Stimulated activated CD4-positive, alpha-beta T cell treated with anti-CD3 and anti-CD28 coated beads, TNF-alpha, amount 100 ng/mL, for 1 hour (primary cell): ENCODE results near the gene PGK1.
A peak's percentile ranks its signal among the peaks of the same experiment; 100 is the strongest.
"Not testable (repeated sequence)": the region's sequence is repeated elsewhere in the genome, so short reads cannot be mapped to it uniquely, and the experiment has no call there.

Source experiments
- DNase-seq, 3 donors: peaks; one replicate each; pipeline ENCODE4 v3.0.0-alpha.2; 2020; ENCODE audit warnings: low read depth in 3 of 3, low spot score in 1 of 3

The PGK1 gene

DNA sequence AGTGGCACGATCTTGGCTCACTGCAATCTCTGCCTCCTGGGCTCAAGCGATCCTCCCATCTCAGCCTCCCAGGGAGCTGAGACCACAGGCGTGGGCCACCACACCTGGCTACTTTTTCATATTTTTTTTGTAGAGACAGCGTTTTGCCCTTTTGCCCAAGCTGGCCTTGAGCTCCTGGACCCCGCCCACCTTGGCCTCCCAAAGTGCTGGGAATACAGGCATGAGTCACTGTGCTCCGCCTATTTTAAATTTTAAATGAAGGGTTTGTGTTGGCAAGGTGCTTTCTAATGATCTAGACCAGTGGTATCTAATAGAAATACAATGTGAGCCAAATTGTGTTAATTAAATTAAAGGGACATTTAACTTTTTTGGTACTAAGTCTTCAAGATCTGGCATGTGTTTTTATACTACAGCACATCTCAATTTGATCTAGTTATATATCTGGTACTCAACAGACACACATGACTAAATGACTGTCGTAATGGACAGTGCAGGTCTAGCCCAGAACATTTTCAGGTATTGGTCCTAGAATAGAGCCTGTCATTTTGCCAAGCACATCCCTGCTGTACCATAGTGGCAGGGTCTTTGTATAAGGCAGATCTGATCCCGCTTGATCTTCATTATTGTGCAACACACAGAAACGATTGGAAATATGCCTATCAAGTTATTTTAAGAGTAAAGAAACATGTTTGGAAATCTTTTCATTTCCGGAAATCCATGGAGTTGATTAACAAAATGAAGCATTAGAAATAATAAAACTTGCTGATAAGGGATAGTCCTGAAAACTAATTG lies 7.3 kb downstream of the PGK1 start:
- DNase-seq: no peak

DNA sequence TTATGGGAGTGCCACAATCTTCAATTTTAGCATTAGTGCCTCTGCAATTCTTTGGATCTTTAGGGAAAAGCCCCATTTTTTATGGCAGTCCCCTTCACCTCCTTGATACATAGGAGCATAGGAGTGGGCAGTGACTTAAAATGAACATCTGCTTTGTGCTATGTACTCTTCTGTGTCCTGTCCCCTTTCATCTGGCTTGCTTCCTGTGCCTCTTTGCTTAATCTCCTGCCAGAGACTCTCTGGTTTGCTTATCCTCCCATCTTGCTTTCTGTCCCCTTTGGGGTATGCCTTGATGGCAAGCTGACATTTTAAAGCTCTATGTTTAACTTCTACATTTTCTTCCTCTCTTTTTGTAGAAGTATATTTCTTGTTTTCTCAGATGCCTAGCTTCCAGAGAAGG lies 12.3 kb downstream of the PGK1 start:
- no peak for DNase-seq

DNA sequence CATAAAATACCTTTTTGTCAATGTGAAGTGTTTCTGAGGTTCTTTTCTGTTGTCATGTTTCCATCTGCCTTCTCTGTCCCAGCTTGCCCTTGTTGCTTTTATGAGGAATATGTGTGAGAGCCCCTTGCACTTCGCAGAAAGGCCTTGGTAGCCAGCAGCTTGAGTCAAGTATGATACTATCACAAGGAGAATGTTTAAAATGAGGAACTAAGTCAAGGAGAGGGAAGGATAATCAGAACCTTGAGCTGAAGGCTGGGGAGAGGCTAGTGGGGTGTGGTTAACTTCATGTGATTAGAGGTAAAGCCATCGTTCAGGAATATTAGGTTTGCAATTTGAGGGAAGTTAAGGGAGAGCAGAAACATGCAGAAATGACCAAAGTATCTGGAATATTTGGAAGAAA lies 12.7 kb downstream of the PGK1 start:
- DNase-seq: no peak

DNA sequence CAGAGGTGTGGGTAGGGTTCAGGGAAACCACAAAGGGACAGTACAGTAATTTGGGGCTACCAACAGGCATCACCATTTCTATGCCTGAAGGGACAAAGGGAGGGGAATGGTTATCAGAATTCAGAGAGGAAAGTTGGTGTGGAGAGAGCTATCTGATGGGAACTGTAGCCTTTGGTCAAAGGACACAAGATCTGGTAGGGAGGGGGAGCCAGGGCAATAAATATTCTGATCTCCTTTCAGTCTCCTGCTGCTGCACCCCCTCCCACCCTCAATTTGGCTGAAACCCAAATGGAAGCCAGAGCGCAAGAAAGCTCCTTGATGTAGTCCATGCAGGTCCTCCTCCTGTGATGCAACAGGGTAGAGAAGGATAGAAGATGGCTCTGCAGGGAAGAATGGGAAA lies 14.6 kb downstream of the PGK1 start:
- DNase-seq: no peak

DNA sequence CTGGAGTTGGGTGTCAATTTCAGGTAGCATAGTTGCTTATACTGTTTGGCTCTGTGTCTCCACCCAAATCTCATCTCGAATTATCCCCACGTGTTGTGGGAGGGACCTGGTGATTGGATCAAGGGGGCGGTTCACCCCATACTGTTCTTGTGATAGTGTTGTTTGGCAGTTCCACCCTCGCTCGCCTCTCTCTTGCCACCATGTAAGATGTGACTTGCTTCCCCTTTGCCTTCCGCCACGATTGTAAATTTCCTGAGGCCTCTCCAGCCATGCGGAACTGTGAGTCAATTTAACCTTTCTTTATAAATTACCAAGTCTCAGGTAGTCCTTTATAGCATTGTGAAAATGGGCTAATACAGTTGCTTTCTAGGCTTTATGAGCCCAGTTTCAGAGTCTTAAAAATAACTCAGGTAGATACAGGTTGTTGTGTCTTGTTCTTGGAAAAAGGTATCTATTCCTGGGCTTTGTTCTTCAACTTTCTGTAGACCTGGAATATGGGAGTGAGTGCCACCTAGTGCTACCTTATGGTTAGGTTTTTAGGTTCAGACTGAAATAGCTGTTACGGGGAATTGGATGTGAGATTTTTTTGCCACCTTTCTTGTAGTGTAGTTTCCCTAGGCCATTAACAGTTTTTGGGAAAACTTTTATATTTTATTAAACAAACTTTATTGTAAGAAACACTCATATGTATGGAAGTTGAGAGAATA lies 15.6 kb downstream of the PGK1 start:
- no peak for DNase-seq

DNA sequence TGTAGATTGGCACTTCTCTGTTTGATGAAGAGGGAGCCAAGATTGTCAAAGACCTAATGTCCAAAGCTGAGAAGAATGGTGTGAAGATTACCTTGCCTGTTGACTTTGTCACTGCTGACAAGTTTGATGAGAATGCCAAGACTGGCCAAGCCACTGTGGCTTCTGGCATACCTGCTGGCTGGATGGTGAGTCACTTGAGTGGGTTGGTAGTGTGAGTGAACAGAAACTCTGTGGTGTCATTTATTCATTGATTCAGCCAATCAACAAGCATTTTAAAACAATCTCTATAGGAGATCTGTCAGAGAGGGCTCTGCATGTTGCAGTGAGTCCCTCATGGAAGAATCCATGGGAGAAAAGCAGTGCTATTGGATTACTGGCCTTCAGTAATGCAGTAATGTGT lies 19.1 kb downstream of the PGK1 start:
- DNase-seq: no peak

DNA sequence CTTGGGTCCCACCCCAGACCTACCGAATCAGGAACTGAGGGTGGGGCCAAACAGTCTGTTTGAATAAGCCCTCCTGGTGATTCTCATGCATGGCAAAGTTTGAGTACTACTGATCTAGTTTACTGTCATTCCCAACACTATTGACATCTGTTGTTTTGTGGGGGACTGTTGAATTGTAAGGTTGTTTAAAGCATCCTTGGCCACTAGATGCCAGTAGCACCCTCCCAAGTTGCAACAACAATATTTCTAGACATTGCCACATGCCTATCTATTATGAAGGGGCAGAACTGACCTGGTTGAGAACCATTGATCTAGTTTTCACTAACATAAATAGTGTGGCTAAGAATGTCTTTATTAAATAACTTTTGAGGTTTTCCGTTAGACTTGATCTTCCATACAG lies 20.3 kb downstream of the PGK1 start:
- DNase-seq: no peak

DNA sequence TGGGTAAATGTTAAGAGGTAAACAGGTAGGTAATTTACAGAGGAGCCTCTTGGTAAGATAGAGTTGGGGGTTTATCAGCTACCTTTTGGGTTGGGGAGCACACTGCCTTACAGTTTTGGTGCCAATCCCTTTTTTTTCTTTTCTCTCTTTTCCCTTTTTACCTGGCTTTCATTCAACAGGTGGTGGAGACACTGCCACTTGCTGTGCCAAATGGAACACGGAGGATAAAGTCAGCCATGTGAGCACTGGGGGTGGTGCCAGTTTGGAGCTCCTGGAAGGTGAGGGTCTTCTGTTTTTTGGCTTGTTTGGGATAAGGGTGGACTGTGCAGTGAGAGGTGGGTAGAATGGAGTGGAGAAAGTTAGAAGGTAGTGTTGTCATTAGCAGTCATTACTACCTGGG lies 21.1 kb downstream of the PGK1 start:
- no peak for DNase-seq

DNA sequence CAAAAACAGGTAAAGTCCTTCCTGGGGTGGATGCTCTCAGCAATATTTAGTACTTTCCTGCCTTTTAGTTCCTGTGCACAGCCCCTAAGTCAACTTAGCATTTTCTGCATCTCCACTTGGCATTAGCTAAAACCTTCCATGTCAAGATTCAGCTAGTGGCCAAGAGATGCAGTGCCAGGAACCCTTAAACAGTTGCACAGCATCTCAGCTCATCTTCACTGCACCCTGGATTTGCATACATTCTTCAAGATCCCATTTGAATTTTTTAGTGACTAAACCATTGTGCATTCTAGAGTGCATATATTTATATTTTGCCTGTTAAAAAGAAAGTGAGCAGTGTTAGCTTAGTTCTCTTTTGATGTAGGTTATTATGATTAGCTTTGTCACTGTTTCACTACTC lies 21.7 kb downstream of the PGK1 start:
- not testable (repeated sequence) for DNase-seq

DNA sequence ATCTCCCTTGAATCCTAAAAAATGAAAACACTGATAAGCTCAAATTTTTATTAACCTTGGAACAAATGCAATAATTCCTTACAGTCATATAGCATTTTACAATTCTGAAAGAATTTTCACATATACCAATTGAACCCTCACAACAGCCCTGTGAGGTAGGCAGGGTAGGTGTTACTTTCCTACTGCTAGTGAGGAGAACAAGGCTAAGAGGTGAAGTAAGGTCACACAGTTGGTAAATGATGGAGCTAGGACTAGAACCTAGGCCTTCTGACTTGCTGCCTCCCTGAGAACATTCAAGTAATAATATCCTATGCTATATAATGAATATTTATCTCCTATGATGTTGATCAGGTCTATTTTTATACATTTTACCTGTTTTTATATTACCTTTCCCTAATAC lies 25.7 kb downstream of the PGK1 start:
- no peak for DNase-seq

DNA sequence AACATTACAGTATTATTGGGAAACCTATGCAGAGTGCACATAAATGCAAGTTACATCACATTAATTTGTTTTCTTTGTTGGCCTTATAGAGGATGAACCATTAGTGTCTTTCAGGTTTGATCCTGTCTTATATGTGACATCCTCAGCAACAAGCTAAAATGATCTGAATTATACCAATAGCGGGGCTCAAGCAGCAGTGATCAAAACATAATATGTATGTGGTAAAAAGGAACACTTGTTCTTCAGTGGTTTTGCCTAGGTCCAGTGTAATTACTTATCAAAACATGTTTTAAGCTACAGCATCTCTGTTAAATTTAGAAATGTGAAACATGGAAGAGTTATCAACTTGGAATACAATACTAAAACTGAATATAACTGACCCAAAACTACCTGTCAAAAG lies 26.3 kb downstream of the PGK1 start:
- DNase-seq: no peak

DNA sequence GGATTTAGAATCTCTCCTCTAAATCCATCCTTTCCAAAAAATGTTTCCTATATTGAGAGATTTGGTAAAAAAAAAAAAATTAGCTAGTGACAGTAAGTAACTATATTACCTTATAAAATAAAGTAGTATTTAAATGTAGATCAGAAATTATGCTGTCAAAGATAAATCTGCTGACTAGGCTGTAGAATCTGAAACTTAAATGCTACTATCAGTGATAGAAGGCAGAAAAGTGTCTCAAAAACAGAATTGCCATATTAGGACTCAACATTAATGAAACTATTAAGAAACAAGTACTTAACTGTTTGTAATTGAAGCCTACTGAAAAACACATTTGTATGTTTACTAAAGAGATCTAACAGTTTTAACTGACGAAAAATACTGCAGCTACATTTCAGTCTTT lies 27.1 kb downstream of the PGK1 start:
- no peak for DNase-seq

DNA sequence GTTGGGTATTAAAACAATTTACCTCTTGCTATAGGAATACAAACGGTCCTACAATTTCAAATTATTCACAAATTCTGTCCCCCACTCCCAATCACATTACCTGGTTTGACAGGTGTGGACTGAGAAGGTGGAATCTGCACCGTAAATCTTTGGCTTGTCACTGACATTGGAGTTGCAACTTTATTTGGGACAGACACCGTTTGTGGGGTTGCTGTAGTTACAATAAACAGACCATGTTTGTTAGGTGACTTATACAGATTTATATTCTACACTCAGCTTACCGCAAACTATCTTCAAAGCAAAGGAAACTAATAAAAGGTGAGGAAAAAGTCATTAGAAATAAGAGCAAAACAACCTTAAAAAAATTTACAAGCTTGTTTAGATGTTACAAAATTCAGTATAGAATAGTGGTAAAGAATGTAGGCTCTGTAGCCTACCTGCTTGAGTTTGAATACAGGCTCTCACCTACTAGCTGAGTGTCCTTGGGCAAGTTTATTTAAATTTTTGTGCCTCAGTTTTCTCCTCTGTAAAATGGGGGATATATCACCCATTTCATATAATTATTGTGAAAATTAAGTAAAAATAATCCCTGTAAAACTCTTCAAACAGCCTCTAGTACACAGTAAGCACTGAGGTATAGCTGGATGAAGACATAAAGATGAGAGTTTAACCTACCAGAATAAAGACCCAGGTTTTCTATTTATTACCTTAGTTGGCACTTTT lies 29.4 kb downstream of the PGK1 start:
- no peak for DNase-seq

DNA sequence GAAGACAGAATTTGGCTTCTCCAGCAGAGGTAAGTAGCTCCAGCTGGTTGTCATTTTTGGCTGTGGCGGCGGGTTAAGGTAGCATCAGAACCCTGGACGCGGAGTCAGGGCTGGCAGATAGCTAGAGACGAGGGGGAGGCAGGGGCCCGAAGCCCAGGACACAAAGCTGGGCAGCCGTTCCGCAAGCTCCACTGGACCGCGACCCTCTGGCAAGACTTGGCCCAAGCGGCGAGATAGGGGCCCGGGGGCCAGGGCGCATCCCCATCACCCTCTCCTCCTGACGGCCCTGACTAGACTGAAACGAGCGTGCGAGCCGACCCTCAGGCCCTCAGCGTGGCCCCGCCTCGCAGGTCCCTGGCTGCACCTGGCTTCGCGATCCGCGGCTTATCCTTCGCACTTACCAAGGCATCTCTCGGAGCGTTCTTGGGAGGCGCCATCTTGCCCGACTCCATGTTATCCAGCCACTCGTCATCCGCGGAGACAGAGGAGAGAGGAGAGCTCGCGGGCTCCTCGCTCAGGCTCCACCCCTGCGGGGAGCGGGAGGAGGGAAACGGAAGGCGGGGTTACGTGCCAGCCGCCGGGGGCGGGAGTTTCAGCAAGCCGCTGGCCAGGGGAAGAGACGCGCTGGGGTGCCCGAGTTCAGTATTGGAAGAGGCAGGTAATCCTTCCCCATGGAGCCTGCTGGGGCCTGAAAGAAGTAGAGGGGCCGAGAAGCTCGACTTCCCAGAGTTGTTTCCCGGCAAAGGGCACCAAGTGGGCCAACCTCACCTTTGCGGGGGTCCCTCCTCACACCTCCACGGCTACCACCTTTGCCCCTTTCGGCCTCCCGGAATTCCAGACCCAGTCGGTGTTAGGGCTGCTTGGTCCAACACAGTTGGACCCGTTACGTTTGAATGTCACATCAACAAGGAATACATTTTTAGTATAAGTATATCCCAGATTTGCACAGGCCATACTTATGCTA lies 35.4 kb downstream of the PGK1 start, which contains the start of gene TAF9B:
TSS of gene TAF9B (minus strand) at position 491 of the 964 bp plus-strand sequence. CDS start at position 452, 39 bp downstream.
- DNase-seq: peak; percentile 44 to 57 (median 55)

DNA sequence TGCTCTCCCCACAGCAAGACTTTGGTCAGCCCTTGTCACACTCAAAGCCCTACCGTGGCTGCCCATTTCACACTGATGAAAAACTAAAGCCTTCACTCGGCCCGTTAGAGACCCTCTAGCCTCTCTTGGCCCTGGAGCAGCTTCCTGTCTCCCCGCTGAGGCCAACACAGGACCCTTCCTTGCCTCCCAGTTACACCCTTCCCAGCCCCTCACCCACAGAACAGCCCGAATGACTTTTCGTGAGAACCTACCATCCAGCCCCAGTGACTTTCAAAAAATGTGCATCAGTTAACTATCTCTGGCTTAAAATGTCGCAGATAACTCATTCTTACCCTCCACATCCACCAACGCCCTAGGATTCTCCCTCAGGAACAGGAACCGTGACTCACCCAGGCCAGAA lies 36.2 kb downstream of the PGK1 start:
- DNase-seq: no peak

DNA sequence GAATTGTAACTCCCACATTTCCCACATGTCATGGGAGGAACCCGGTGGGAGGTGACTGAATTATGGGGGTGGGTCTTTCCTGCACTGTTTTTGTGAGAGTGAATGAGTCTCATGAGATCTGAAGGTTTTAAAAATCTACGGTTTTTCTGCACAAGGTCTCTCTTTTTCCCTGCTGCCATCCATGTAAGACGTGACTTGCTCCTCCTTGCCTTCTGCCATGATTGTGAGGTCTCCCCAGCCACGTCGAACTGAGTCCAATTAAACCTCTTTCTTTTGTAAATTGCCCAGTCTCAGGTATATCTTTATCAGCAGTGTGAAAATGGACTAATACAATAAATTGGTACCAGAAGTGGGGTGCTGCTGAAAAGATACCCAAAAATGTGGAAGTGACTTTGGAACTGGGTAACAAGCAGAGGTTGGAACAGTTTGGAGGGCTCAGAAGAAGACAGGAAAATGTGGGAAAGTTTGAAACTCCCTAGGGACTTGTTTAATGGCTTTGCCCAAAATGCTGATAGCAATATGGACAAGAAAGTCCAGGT lies 43.0 kb downstream of the PGK1 start:
- not testable (repeated sequence) for DNase-seq

DNA sequence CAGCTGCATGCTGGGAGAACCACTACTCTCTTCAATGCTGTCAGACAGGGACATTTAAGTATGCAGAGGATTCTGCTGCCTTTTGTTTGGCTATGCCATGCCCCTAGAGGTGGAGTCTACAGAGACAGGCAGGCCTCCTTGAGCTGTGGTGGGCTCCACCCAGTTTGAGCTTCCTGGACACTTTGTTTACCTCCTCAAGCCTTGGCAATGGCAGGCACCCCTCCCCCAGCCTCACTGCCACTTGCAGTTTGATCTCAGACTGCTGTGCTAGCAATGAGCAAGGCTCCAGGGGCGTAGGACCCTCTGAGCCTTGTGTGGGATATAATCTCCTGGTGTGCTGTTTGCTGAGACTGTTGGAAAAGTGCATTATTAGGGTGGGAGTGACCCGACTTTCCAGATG lies 53.3 kb downstream of the PGK1 start:
- DNase-seq: not testable (repeated sequence)

DNA sequence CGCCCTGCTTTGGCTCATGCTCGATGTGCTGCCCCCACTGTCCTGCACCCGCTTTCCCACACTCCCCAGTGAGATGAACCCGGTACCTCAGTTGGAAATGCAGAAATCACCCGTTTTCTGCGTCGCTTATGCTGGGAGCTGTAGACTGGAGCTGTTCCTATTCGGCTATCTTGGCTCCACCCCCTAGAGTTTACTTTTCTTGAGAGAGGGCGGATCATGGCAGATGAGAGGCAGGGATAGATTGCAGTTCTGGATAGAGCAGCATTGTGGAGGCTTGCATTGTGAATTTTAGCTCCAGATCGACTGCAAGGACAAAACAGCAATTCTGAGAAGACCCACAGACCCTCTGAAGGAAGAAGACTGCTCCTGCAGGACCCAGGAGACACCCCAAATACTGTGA lies 53.8 kb downstream of the PGK1 start:
- DNase-seq: not testable (repeated sequence)

DNA sequence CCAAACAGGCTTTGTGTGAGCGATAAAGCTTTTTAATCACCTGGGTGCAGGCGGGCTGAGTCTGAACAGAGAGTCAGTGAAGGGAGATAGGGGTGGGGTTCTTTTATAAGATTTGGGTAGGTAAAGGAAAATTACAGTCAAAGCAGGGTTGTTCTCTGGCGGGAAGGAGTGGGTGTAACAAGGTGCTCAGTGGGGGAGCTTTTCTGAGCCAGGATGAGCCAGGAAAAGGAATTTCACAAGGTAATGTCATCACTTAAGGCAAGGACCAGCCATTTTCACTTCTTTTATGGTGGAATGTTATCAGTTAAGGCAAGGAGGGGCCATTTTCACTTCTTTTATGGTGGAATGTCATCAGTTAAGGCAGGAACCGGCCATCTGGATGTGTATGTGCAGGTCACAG lies 56.7 kb downstream of the PGK1 start:
- not testable (repeated sequence) for DNase-seq

DNA sequence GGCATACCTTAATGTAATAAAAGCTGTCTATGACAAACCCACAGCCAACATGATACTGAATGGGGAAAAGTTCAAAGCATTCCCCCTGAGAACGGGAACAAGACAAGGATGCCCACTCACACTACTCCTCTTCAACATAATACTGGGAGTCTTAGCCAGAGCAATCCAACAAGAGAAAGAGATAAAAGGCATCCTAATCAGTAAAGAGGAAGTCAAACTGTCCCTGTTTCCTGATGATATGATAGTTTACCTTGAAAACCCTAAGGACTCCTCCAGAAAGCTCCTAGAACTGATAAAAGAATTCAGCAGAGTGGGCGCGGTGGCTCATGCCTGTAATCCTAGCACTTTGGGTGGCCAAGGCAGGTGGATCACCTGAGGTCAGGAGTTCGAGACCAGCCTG lies 59.1 kb downstream of the PGK1 start:
- not testable (repeated sequence) for DNase-seq

DNA sequence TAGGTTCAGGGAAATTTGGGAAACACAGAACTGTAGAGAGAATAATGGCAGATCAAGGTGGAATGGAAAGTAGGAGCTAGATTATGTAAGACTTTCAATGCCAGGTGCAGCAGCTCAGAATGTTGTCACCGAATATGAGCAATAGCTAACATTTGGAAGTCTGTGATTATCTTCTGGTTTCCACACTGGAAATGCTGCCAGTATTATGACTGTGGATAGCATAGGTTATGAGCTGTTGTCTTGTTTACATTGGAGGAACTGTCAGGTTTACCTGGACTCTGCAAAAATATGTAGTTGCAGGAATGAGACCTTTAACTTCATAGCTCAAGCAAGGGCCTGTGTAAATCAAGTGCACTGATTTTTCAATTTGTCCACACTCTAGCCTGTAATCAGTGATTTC lies 61.4 kb downstream of the PGK1 start:
- DNase-seq: no peak
